Cortex of kidney (tissue), 1 donor: ENCODE results near the gene CAD.

Experiments
- DNase-seq: peaks from one replicate; lab custom pipeline; 2025; lab: John Stamatoyannopoulos, UW

The CAD gene

GRCh38 chr2:27225526-27225925, 8.4 kb downstream of the CAD start:
- no peak for DNase-seq

DNA sequence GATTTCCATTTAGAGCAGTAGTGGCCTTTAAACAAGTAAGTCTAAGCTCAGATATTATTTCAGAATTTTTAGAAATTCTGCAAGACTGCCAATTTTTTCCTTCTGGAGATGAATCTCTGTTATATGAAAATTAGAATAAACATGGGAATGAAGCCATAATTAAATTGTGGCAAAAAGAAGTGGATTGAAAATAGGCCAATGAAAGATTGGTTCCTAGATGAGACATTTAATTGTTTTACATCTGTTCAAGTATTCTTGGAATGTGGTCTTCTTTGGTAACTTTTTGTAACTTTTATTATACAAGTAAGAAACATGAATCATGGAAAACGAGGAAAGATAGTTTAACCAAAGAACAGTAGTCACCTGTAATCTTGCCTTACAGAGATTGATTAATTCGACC, 10.3 kb downstream of the CAD start:
- no peak for DNase-seq

GRCh38 chr2:27231921-27232320, 14.8 kb downstream of the CAD start:
- no peak for DNase-seq

DNA sequence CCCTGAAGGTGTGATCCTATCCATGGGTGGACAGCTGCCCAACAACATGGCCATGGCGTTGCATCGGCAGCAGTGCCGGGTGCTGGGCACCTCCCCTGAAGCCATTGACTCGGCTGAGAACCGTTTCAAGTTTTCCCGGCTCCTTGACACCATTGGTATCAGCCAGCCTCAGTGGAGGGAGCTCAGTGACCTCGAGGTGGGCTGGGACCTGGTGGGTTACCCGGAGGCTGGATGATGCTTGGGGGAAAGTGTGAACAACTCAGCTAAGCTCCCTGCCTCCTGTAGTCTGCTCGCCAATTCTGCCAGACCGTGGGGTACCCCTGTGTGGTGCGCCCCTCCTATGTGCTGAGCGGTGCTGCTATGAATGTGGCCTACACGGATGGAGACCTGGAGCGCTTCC, 16.2 kb downstream of the CAD start:
- no peak for DNase-seq

GRCh38 chr2:27236136-27236535, 19.0 kb downstream of the CAD start:
- no peak for DNase-seq

GRCh38 chr2:27236626-27237025, 19.5 kb downstream of the CAD start:
- no peak for DNase-seq

GRCh38 chr2:27237341-27237945, 20.3 kb downstream of the CAD start:
- no peak for DNase-seq

- DNase-seq, result no peak
Measured at GRCh38 chr2:27238976-27239375, 21.8 kb downstream of the CAD start.

- no peak for DNase-seq
Measured at GRCh38 chr2:27240406-27240805, 23.2 kb downstream of the CAD start.

GRCh38 chr2:27241761-27242613, 24.8 kb downstream of the CAD start:
- DNase-seq, result no peak

DNA sequence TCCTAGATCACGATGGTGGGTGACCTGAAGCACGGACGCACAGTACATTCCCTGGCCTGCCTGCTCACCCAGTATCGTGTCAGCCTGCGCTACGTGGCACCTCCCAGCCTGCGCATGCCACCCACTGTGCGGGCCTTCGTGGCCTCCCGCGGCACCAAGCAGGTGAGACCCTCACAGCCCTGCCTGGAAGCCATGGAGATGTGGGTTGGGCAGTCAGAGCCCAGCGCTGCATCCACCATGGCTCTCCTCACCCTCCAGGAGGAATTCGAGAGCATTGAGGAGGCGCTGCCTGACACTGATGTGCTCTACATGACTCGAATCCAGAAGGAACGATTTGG, 25.4 kb downstream of the CAD start:
- no peak for DNase-seq

DNA sequence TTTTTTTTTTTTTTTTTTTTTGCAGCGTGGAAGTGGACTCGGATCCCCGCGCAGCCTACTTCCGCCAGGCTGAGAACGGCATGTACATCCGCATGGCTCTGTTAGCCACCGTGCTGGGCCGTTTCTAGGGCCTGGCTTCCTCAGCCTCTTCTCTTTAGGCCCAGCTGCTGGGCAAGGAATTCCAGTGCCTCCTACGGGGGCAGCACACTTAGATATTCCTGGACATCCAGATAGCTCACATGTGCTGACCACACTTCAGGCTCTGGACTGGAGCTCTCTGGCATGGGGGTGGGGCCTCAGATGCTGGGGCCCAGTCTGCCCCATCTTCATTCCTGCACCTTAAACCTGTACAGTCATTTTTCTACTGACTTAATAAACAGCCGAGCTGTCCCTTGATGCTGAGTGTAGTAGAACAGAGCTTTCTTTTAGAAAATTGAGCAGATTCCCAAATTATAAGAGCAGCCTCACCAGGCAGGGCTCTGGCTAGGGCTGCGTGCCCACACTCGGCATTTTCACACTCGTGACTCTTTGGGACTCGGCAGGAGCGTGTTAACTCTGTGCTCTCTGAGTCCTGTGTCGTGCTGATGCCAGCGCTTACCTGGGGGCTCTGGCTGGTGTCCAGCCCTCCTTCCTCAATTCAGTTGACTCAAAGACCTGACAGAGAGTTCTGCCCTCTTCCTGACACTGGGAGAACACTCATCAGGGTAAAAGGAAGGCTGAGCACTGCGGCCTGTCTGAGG, 26.4 kb downstream of the CAD start:
- DNase-seq, result no peak

DNA sequence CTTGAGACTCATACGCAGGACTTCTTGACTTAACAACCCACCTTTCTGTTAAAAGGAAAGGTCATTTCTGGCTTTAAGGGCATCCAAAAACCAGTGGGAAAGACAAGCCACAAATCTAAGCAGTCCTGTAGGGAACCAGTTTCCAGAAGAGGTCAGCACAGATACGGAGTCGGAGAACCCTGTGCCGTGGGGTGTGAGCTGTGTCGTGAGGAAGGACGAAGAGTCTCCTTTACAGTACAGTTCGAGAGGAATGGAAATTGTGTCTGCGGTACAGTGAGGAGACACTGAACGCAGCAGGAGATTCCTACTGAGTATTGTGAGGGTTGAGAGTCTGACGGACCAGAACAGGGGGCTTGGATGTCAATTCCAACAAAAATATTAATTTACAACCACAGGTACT, 27.9 kb downstream of the CAD start:
- DNase-seq, result no peak

DNA sequence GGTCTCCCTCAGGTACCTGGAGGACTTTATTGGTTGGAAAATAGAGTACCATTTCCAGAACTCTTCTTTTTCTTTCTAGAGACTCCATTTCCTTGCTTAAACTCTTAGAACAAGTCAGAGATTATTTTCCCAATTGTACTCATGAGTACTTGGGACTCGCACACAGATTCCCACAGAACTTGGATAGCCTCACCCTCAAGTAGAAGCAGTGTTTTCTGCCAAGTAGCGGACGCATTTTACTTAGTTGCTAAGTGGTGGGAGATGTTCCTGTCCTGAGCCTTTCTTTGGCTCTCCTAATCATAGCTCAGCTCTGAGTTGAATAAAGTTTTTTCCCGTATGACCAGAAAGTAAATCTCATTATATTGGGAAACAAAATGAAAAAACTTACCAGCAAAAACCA, 28.5 kb downstream of the CAD start:
- DNase-seq, result no peak

DNA sequence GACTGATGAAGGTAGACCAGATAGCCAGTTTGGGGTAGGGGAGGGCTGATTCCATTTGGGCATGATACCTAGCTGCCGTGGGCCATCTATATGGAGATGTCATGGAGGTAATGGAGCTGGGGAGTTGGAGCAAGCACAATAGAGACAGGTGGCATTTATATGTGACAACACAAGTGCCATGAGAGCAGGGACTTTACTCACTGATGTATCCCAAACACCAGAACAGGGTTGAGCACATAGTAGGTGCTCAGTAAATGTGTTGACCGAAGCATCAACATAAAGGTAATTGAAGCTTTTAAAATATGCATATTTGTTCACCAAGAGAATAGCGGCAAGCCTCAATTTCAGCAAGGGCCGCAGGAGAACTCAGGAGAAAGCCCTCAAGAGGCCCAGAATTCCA, 30.7 kb downstream of the CAD start:
- DNase-seq, result no peak

- DNase-seq, result no peak
Measured at GRCh38 chr2:27249159-27249890, 32.2 kb downstream of the CAD start.

DNA sequence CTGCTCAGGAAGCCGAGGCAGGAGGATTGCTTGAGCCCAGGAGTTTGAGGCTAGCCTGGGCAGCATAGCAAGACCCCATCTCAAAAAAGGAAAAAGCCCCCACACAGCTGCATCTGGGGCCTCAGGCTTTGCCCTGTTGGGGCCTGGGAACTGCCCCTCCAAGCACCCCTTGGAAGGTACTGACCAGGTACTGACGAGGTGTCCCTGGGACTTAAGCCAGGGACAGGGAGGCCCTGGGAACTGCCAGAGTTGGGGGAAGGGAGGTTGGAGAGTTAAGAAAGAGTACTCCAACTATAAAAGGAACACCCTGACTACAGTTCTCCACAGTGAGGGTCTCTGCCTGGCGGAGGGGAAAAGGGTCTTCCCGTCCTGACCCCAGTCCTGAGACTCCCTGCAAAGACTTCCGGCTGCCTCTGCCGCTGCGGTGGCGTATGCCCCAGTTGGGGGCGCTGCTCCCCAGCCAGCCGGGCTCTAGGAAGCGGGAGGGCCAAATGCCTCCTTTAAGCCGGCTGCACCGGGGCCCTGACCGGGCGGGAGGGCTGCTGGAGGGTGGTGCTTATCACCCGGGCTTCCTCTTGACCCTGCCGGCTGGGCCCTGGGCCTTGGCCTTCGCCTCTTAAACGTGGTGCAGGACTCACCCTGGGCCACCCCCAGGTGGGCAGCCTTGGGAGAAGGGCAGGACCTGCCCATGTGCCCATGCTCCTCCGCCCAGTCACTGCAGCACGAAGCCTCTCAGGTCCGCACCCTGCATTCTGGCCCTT, 32.9 kb downstream of the CAD start:
- DNase-seq, result no peak

DNA sequence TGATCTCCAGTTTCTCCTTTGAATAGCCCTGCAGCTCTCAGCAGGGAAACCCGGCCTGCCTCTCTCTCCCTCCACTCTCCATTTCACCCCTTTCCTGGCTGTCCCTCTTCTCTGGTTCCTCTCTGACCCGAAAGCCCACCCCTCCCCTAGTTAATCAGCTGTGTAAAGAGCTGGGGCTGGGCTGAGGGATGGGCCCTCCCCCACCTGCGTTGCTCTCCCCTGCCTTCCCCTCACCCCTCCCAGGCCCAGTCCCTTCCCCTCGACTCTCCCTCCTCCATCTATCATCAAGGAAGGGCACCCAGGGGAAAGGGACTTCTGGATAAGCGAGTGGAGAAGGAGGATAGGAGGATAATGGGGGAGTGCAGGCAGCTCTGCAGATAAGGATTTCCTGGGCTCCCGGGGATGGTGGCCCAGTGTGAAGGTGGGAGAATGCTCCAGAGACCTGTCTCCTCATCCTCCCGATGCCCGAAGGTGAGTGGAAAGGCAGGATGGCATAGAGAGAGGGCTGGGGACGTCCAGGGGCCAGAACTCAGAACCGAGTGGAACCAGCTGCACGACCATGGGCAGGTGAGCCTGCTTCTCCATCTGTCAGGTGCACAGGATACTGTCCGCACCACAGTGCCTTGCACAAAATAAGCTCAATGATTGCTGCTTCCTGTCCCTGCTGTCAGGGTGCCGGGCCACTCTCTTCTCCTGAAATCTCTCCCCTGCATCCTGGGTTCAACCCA, 33.6 kb downstream of the CAD start:
- DNase-seq, result no peak

GRCh38 chr2:27251766-27252165, 34.6 kb downstream of the CAD start:
- no peak for DNase-seq

GRCh38 chr2:27255187-27255586, 38.0 kb downstream of the CAD start:
- no peak for DNase-seq

- DNase-seq, result no peak
Measured at GRCh38 chr2:27255660-27256059, 38.5 kb downstream of the CAD start.
